Lower leg skin (tissue), 3 donors: ENCODE measurements around the gene SLC4A8.

Source experiments
- CTCF ChIP-seq, 3 donors: fragments of 450-650 bp; IDR thresholded peaks; one replicate each; pipeline ENCODE4 v1.5.1; 2016; ENCODE audit warnings: antibody characterized with exemption in 3 of 3, mild to moderate bottlenecking in 3 of 3, moderate library complexity in 2 of 3
- POLR2A ChIP-seq, 2 donors: fragments of 450-650 bp; IDR thresholded peaks; one replicate each; pipeline ENCODE4 v1.6.1; 2016 to 2017; ENCODE audit warnings: antibody characterized with exemption in 2 of 2, mild to moderate bottlenecking in 1 of 2, moderate library complexity in 1 of 2

- TF ChIP-seq POLR2A (IDR thresholded peaks at IDR 0.05) (no peak), CTCF (IDR thresholded peaks at IDR 0.05) (no peak)
Observed at GRCh38 chr12:51397670-51398069, 27.0 kb upstream of the SLC4A8 start.
